ENCODE measurements around the gene DAAM1.

The DAAM1 gene

DNA sequence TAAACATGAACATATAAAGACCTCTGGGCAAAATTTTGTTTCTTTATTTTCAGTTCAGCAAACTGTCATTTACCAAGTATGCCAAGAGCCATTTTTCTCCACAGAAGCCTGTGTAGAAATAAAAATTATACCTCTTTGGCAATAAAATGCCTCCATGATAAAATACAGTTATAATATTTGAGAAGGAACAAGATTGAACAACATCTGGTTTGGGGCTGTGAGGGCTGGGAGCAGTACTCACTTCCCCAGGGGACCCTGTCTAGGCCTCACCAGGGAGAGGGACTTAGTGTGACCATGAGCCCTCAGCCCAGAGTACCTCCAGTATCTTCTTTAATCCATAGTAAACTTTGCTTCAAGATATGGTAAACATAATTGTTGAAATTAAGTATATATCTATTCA is 65.1 kb downstream of the DAAM1 start:
- in situ Hi-C loops (cut with HindIII; ENCODE audit: low sequenced_read_pairs): no loop called here

DNA sequence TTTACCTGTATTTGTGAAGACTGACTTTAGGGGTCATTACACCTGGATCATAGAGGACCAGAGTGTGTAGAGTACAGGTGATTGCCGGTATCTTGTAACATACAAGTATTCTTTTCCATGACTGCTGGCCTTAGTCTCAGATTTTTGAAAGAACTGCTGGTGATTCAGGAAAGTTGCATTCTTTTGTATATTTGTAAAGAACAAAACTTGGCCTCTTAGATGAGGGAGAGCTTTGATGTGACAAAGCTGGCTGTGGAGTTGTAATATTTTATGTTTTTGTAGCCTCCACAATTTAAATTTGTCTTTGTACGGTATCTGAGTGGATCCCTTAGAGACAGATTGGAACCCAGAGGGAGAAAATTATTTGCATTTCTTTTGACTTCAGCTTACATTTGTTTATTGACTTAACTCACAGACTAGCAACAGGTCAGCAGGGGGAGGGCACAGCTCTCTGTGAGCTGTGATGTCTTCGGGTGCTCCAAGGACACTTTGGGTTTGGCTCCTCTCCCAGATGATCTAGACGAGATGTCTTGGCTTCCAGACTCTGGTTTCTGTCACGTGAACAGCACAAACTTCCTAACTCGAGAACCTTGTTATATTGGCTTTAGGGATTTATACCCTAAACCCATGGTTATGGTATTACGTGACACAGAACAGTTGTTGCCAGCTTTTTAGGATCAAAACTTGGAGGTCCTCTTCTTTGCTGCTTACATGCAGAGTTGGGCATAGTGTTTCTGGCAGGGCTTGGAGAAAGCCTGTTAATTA is 65.9 kb downstream of the DAAM1 start:
- in situ Hi-C loops (cut with HindIII; ENCODE audit: low sequenced_read_pairs): no loop called here

DNA sequence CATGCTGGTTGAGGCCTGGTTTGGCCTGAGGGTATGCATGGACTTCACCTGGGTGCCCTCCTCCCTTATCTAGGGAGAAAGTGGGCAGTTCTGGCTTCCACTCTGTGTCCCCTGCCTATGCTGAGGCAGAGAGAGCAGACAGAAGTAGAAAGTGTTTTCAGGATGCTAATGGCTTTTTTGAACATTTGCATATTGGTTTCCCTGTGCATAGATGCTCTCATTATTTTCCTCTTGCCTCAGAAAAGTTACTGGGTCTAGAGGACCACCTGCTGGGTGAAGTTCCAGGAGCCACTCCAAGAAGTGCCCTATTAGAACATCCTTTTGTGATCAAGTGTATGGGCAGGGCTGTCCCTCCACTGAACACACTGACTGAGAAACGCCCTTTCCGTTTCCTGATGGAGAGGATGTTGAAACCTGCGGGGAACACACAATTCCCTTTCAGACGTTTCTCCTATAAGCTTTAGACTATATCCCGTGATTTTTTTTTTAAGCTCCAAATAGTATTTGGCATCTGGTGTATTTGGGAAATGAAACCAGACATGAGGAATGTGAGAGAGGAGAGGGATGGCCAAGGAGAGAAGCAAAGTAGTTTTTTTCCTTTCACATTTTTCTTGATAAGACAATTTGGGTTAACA is 66.6 kb downstream of the DAAM1 start:
- in situ Hi-C loops (cut with HindIII; ENCODE audit: low sequenced_read_pairs): no loop called here

DNA sequence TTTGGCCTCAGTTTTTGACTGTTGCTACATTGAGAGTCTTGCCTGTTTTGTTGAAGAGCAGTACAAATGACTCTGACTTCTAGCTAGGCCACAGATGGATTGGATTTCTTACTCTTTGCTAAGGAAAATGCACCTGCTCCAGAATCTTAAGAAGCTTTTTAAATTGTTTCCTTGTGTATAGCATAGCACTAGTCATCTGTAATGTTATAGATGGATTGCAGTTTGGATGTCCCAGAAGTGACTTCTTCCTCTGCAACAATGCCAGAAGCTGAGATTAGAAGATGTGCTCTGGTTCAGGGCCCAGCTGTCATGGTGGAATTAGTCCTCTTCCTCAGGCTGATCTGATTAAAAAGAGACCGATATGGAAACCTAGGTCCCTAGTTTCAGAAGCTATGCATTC is 67.9 kb downstream of the DAAM1 start:
- in situ Hi-C loops (cut with HindIII; ENCODE audit: low sequenced_read_pairs): no loop called here

DNA sequence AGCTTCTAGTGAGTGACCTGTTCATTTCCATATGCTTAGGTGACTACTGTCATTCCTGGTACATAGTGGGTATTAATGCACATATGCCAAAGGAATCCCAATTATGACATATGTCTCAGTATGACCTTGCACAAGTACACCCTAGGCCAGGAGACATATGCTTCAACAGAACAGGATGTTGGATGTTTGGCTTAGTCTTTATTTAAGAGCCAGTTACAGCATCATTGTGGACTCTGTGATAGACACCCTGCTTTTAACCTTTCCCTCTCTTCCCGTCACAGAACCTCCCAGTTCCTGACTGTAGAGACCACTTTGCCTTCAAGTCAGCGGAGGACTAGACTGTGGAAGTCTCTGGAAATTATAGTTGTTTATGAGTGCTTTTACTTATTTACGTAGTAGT is 72.9 kb downstream of the DAAM1 start:
- in situ Hi-C loops (cut with HindIII; ENCODE audit: low sequenced_read_pairs): no loop called here

DNA sequence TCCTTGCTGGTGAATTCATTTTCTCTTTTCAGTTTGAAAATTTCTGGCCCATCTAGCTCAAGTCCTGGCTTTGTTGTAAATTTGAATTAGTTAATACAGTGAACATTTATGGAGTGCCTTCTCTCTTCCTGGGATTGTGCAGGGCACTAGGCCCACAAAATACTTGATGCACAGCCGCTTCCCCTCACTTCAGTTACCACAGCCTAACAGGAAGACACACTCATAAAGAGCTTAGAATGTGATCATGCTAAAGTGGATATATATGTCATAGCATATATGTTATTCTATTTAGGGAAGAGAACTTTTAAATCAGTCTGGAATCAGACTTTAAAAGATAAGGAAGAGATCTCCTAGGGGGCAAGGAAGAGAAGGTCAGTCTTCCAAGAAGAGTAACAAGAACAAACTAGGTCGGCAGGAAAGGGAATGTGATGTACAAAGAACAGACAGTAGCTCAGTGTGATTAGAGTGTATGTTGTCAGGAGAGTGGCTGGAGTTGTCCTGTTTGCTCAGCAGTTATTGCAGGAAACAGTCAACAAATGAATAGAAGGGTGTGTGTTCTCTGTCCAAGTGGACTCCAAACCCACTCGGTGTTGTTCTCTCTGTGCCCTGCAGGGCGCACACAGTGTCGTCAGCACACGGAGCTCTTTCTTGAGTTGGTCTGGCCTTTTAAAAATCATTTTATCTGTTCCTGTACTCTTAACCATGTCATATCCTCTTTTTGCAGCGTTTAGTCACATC is 74.4 kb downstream of the DAAM1 start:
- in situ Hi-C loops (cut with HindIII; ENCODE audit: low sequenced_read_pairs): no loop called here

DNA sequence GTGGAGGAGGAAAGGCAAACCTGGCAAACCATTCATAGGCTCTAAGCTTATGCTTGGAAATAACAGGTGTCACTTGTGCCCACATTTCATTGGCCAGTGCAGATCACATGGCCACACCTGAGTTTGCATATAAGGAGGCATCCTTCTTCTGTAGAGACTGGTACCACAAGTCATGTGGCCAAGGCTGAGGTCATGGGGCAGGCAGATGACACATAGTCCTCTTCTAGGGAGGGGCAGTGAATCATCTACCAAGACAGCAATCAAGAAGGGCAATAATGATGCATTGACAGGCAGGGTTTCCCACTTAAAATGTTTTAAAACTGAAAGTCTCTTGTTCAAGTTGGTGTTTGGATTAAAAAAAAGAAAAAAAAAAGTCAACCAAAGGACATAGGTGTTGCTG is 77.3 kb downstream of the DAAM1 start:
- in situ Hi-C loops (cut with HindIII; ENCODE audit: low sequenced_read_pairs): no loop called here

DNA sequence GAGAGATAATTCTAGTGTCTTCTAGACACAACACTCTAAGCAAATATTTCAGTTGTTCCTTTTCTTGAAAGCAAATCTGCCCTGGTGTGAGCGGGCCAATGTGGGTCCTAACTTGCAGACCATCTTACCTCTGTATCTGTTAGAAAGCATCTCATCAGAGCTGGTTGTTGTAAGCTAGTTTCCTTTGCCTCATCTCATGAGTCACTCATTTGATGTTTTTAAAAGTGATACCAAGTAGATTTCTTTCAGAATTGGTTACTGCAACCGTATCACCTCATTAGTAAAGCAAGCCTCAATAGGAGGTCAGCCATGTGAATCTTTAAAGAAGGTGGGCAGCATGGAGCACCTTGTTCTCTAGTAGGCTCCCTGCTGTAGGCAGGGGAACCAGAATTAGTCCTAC is 78.6 kb downstream of the DAAM1 start:
- in situ Hi-C loops (cut with HindIII; ENCODE audit: low sequenced_read_pairs): no loop called here

DNA sequence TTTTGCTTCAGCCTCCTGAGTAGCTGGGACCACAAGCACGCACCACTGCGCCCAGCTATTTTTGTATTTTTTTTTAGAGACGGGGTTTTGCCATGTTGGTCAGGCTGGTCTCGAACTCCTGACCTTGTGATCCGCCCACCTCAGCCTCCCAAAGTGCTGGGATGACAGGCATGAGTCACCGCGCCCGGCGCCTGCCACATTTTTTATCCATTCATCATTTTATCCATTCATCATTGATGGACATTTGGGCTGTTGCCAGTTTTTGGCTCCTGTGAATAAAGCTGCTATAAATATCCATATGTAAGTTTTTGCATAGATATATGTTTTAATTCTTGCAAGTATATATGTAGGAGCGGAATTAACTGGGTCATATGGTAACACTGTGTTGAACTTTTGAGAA is 79.5 kb downstream of the DAAM1 start:
- in situ Hi-C loops (cut with HindIII; ENCODE audit: low sequenced_read_pairs): no loop called here

DNA sequence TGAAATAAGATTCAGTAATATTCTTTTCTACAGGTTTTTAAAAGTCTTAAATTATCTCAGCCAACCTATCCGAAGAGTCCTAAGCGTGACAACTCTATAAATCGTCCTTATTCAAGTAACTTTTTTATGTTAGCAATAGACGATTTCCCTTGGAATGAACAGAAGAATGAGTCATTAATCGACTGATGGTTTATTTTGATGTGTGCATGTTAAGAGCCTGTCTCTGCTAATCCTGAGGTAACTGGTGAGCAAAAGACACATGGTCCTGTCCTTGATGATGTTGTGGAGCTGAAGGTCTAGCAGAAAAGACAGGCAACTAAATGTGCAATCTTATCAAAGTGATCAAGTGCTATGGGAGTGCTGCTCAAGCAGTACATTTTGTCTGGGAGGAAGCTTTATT is 80.4 kb downstream of the DAAM1 start:
- in situ Hi-C loops (cut with HindIII; ENCODE audit: low sequenced_read_pairs): no loop called here

DNA sequence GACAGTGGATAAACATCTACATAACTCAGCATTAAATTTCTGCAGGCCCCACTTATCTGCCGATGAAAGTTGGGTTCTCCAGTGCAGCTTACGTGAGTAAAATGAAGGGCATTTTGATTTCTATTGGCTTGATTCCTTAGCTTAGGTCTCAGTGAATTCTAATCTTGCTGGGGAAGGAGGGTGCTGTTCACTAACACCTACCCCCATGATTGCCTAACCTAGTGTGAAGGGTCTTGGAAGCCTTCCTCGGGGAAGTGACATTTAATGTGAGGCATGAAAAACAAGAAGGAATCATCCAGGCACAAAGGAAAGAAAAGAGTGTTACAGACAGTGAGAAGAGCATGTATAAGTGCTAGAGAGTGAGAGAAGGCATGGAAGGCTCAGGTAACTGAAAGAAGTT is 81.0 kb downstream of the DAAM1 start:
- in situ Hi-C loops (cut with HindIII; ENCODE audit: low sequenced_read_pairs): no loop called here

DNA sequence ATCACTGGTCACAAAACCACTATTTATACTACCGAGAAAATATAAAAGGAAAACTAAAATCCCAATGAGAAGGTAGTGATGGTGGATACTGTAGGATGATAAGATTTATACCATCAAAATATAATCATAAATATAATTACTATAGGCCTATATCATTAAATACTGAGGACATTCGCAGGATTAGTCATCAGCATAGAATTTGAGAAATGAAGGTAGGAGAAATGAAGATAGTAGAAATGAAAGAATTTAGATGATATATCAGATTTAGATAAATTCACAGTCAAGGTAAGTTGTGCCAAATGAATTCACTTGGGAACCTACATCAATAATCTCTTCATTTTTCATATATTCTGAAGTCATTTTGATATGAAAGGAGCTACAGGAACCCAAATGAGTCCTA is 82.8 kb downstream of the DAAM1 start:
- in situ Hi-C loops (cut with HindIII; ENCODE audit: low sequenced_read_pairs): no loop called here

DNA sequence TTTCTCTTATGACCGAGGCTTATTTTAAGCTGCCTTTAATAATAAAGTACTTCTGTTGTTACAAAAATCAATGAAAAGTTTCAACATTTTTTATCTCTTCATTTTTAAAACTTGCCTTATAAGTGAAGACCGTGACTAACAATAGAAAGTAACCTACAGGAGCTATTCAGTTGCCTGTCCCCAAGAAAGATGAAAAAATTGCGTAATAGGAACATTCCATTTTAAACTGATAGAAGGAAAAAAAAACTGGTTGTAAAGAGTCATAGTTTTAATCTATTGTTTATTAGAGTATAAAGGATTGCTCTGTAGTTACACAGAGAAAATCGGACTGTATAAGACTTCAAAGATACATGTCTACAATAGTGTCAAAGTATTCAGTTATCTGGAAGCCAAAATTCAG is 83.3 kb downstream of the DAAM1 start:
- in situ Hi-C loops (cut with HindIII; ENCODE audit: low sequenced_read_pairs): no loop called here

DNA sequence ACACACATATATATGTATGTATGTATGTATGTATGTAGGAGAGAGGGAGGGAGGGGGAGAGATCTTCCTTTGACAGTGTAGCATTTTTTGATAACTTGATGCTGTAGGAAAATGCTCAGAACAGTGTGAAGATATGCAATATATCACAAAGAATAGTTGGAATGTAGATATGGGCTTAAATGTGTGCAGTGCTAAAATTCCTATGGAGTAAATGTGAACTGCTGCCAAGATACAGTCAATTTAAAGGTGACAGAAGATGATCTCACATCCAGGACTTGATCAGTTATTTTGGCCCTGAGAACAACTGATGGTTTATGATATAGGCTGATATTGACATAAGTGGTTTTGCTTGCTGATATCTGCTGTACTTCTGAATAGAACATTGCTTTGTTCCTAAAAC is 84.2 kb downstream of the DAAM1 start:
- in situ Hi-C loops (cut with HindIII; ENCODE audit: low sequenced_read_pairs): no loop called here

DNA sequence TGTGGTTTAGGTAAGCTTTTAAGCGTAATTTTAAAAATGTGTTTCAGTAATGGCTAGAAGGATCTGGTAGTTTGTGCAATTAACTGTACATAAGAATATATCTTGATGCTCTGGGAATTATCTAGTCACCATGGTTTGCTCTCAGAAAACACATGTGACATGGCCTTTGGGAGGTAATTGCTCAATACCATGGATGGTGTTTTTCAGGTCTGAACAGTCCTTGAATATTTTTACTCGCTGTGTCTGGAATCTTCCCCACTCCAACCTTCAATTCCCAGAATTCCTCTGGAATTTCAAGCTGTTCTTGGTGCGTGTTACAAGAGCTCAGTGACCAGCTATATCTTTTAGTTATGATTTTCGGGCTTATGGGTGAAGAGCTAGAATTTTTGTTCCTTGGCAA is 85.3 kb downstream of the DAAM1 start:
- in situ Hi-C loops (cut with HindIII; ENCODE audit: low sequenced_read_pairs): no loop called here

DNA sequence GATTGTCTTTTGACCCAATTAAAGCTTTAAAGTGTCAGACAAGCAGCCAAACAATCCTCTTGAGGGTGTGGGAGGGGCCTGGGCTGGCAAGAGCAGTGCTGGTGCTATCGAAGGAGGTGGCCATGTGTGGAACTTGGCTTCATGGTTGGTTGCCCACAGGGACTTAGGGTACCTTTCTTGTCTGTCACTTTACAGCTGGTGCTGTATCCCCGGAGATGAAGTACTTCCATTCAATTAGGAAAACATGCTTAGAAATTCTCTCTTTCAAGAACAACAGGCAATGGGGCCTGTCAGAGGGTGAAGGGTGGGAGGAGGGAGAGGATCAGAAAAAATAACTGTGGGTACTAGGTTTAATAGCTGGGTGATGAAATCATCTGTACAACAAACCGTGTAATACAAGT is 86.5 kb downstream of the DAAM1 start:
- in situ Hi-C loops (cut with HindIII; ENCODE audit: low sequenced_read_pairs): no loop called here

DNA sequence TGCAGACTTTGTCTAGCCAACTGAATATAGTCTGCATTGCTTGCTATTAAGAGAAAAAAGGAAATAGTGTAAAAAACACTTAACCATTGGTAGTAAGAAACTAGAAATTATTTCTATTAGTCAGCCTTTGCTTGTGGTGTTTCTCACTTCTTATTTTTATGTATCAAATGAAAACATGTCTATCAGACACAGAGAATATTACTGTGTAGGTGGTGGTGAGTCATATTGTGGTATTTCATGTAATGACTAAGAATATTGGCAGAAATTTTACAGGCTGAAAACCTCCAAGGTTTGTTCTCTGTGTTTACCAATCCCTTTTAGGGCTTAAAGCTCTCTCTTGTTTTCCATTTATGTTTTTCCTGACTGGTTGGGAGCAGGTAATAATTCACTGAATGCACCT is 87.2 kb downstream of the DAAM1 start:
- in situ Hi-C loops (cut with HindIII; ENCODE audit: low sequenced_read_pairs): no loop called here

DNA sequence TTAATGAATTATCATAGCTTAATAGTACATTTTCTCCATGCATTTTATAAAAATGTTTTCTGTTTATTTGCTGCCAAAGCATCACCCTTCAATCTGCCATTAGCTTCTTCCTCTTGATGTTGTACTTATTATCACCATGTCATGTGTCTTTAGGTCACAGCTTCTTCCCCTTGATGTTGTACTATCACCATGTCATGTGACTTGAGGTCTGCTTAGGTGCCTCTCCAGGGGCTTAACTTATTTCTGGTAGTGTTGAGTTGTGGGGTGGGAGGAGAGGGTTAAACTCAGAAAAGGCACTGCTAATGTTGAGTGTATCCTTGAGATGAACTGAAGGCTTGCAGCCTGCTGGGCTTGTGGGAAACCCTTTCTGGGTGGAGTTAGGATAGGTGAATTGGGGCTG is 87.8 kb downstream of the DAAM1 start:
- in situ Hi-C loops (cut with HindIII; ENCODE audit: low sequenced_read_pairs): no loop called here

DNA sequence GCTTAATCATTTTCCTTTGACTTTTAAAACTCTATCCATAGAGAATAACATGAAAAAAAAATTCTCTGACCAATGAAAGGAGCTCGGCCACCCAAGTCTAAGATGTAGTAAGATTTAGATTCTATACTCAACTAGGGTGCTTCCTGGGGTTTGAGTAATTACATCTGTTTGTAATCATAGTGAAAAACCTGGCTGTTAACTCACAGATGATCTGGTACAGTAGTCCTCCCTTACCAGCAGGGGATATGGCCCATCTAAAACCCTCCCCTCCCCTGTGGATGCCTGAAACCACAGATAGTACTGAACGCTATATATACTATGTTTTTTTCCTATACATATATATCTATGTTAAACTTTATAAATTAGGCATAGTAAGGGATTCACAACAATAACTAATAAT is 89.2 kb downstream of the DAAM1 start:
- in situ Hi-C loops (cut with HindIII; ENCODE audit: low sequenced_read_pairs): no loop called here

DNA sequence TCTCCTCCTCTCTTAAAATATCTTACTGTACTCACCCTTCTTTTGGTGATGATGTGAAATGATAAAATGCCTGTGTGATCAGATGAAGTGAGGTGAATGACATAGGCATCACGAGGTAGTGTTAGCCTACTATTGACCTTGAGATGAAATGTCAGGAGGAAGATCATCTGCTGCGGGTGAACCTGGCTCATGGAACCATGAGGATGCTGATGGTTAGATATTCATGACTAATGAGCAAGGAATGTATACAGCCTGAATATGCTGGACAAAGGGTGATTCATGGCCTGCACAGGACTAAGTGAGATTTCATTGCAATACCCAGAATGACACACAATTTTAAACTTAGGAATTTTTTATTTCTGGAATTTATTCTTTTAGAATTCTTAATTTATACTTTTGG is 89.6 kb downstream of the DAAM1 start:
- in situ Hi-C loops (cut with HindIII; ENCODE audit: low sequenced_read_pairs): no loop called here

DNA sequence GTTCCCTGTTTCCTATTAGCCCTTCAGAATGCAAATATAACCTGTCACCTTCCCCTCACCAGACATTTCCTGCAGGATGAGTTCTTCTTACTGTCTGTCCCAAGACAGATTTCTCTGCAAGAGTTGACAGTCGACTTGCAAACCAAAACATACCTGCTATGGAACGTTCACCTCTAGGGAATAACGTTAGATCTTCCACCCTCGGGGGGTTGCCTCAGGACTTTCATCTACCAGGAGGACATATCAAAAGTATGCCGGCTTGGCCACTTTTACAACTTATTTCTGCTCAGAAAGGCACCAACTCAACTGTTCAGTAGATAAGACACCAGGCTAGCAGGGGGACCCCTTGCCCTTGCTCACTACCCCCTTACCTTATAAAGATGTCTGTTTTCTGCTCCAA is 92.5 kb downstream of the DAAM1 start:
- in situ Hi-C loops (cut with HindIII; ENCODE audit: low sequenced_read_pairs): no loop called here

Data from endothelial cell of hepatic sinusoid (primary cell).